Osteoblast (primary cell): ENCODE data around the gene SH2D6. TPM values are rescaled to one million over a fixed set of nuclear protein-coding genes. Genes with fewer than 3 reads are reported as not detected.

ENCODE experiments used
- DNase-seq: peaks from one replicate; pipeline ENCODE4 v3.0.0; 2011; ENCODE audit warnings: low spot score, mixed read lengths; ENCODE audit not compliant: insufficient read length; ENCODE audit errors: missing footprints
- H2AFZ ChIP-seq: 2 replicates; pipeline ENCODE4 v1.6.0; 2011; ENCODE audit warnings: mild to moderate bottlenecking, low read length
- H3K27ac ChIP-seq: 2 replicates; pipeline ENCODE4 v1.5.1; 2011; ENCODE audit warnings: mild to moderate bottlenecking, low read depth, low read length, moderate library complexity
- H3K27me3 ChIP-seq: 2 replicates; pipeline ENCODE4 v1.6.0; 2012; ENCODE audit warnings: mild to moderate bottlenecking, control low read depth, inconsistent platforms, low read length, moderate library complexity; ENCODE audit not compliant: insufficient read depth
- H3K36me3 ChIP-seq: 2 replicates; pipeline ENCODE4 v1.5.1; 2011; ENCODE audit warnings: mild to moderate bottlenecking, low read length, control low read depth, moderate library complexity; ENCODE audit not compliant: insufficient read depth
- H3K4me1 ChIP-seq: 2 replicates; pipeline ENCODE4 v1.5.1; 2011; ENCODE audit warnings: mild to moderate bottlenecking, low read length, control low read depth, moderate library complexity; ENCODE audit not compliant: insufficient read depth
- H3K4me2 ChIP-seq: 2 replicates; pipeline ENCODE4 v1.6.0; 2011; ENCODE audit warnings: mild to moderate bottlenecking, low read length; ENCODE audit not compliant: insufficient read depth
- H3K4me3 ChIP-seq: fragments of 200-600 bp; sonication (generic); 3 replicates; pipeline ENCODE4 v1.5.1; 2012; ENCODE audit warnings: mild to moderate bottlenecking, low read length, inconsistent platforms; ENCODE audit not compliant: insufficient read depth
- H3K79me2 ChIP-seq: 2 replicates; pipeline ENCODE4 v1.6.0; 2012; ENCODE audit warnings: mild to moderate bottlenecking, low read length, control low read depth, inconsistent platforms; ENCODE audit not compliant: insufficient read depth
- H3K9me3 ChIP-seq: 2 replicates; pipeline ENCODE4 v1.5.1; 2011; ENCODE audit warnings: low read depth, low read length, control low read depth
- H4K20me1 ChIP-seq: 2 replicates; pipeline ENCODE4 v1.6.0; 2012; ENCODE audit warnings: mild to moderate bottlenecking, low read length, control low read depth; ENCODE audit not compliant: insufficient read depth
- CTCF ChIP-seq: IDR thresholded peaks from 2 replicates; pipeline ENCODE4 v1.5.1; 2011; ENCODE audit warnings: mild to moderate bottlenecking, low read depth, low read length, moderate library complexity; ENCODE audit errors: extremely low read depth
- total RNA-seq: library from RNA; depleted of rRNA; stranded (reverse); fragments of >200 nt; gene quantifications from 2 replicates; pipeline ENCODE4 v1.2.3, GENCODE V29; 2012

Gene SH2D6
- total RNA-seq, 1 donor: under 0.01 TPM

- Histone ChIP-seq H3K36me3 (no peaks in the 10 kb centered on the region), H3K4me3 (no peak overlapping the region), H3K79me2 (no peaks in the 10 kb centered on the region), H3K27ac (no peak overlapping the region), H3K4me2 (no peak overlapping the region), H2AFZ (no peak overlapping the region), H4K20me1 (no peaks in the 10 kb centered on the region), H3K27me3 (no peaks in the 10 kb centered on the region), H3K9me3 (no peaks in the 10 kb centered on the region), H3K4me1 (peaks cover 16% of the 10 kb centered on the region)
- no peak for TF ChIP-seq CTCF
- no peak for DNase-seq
These were observed 21.5 kb downstream of the SH2D6 start for GRCh38 chr2:85439986-85440385.

GRCh38 chr2:85440729-85441128, 22.2 kb downstream of the SH2D6 start:
- Histone ChIP-seq H3K4me1 (peaks cover 23% of the 10 kb centered on the region), H3K36me3 (no peaks in the 10 kb centered on the region), H3K9me3 (no peaks in the 10 kb centered on the region), H3K4me2 (no peak overlapping the region), H3K79me2 (no peaks in the 10 kb centered on the region), H4K20me1 (no peaks in the 10 kb centered on the region), H3K27me3 (no peaks in the 10 kb centered on the region), H2AFZ (no peak overlapping the region), H3K27ac (no peak overlapping the region), H3K4me3 (no peak overlapping the region)
- DNase-seq: no peak
- no peak for TF ChIP-seq CTCF

- Histone ChIP-seq H3K4me2 (no peak overlapping the region), H3K9me3 (no peaks in the 10 kb centered on the region), H3K4me1 (peaks cover 31% of the 10 kb centered on the region), H3K4me3 (no peak overlapping the region), H3K79me2 (no peaks in the 10 kb centered on the region), H3K27me3 (no peaks in the 10 kb centered on the region), H4K20me1 (no peaks in the 10 kb centered on the region), H3K36me3 (no peaks in the 10 kb centered on the region), H3K27ac (no peak overlapping the region), H2AFZ (peak overlapping the region; percentile 54)
- no peak for TF ChIP-seq CTCF
- DNase-seq: no peak
These were observed 23.4 kb downstream of the SH2D6 start for GRCh38 chr2:85441864-85442263.

- TF ChIP-seq CTCF: no peak
- no peaks in the 10 kb centered on the region for H3K79me2 ChIP-seq
- H3K9me3 ChIP-seq: no peaks in the 10 kb centered on the region
- peaks cover 21% of the 10 kb centered on the region for H3K4me1 ChIP-seq
- H4K20me1 ChIP-seq: no peaks in the 10 kb centered on the region
- no peak overlapping the region for H3K4me2 ChIP-seq
- no peaks in the 10 kb centered on the region for H3K36me3 ChIP-seq
- H3K4me3 ChIP-seq: no peak overlapping the region
- DNase-seq: no peak
- peak overlapping the region; percentile 44 for H2AFZ ChIP-seq
- no peaks in the 10 kb centered on the region for H3K27me3 ChIP-seq
- H3K27ac ChIP-seq: peak overlapping the region; percentile 90
These were observed 26.2 kb downstream of the SH2D6 start for GRCh38 chr2:85444629-85445172.
